T-helper 2 cell treated with Interferon-gamma antibody and Interleukin-4, amounts not matched to agents 100 ng/mL and 5 ng/mL, for 36 hours (primary cell): ENCODE results near the gene CYB5D1. TPM values are rescaled to one million over a fixed set of nuclear protein-coding genes. Genes with fewer than 3 reads are reported as not detected.
"Not testable (repeated sequence)": the region's sequence is repeated elsewhere in the genome, so short reads cannot be mapped to it uniquely, and the experiment has no call there.

ENCODE experiments used
- intact Hi-C: fragments of 100-400 bp; cut with micrococcal nuclease; formaldehyde crosslinking; loops from one replicate; pipeline ENCODE4 v1.15.1; 2023
- total RNA-seq: library from RNA; stranded (reverse); gene quantifications from 2 replicates; pipeline ENCODE4 v1.2.3, GENCODE V29; 2022

Gene CYB5D1
- total RNA-seq, 1 donor from 2014 or later = 7.3 TPM

- intact Hi-C loops = loop anchor here (5.0 to 10.0 kb wide), 2 partner anchors 111 to 619 kb away; partner anchors contain the start of genes DVL2 and PHF23
Observed at GRCh38 chr17:7853691-7854038, 4.1 kb upstream of the CYB5D1 start.

GRCh38 chr17:7854078-7854777 is 3.6 kb upstream of the CYB5D1 start:
- intact Hi-C loops = loop anchor here (5.0 to 10.0 kb wide), 2 partner anchors 112 to 619 kb away; partner anchors contain the start of genes DVL2 and PHF23

- intact Hi-C loops = loop anchor here (5.0 to 10.0 kb wide), 2 partner anchors 113 to 620 kb away; partner anchors contain the start of genes DVL2 and PHF23
Observed at GRCh38 chr17:7854851-7855659, 2.7 kb upstream of the CYB5D1 start, which contains the start of gene TMEM88. Gene TMEM88 (plus strand): TSS chr17:7855066. CDS start chr17:7855075, 9 bp downstream.

- intact Hi-C loops = loop anchor here (1.0 to 10.0 kb wide), 4 partner anchors 33 to 621 kb away; partner anchors contain the start of genes CNTROB, DVL2 and PHF23
Observed at GRCh38 chr17:7855660-7856010, 2.2 kb upstream of the CYB5D1 start.

- intact Hi-C loops = loop anchor here (1.0 to 10.0 kb wide), 4 partner anchors 34 to 621 kb away; partner anchors contain the start of genes CNTROB, DVL2 and PHF23
Observed at GRCh38 chr17:7856011-7856810, 1.6 kb upstream of the CYB5D1 start.

- intact Hi-C loops = loop anchor here (1.0 to 10.0 kb wide), 9 partner anchors 13 to 622 kb away; partner anchors contain the start of genes CNTROB, DVL2, KDM6B and PHF23
Observed at GRCh38 chr17:7856811-7857712, 741 bp upstream of the CYB5D1 start, which contains the start of gene NAA38. Gene NAA38 (minus strand): TSS chr17:7857559. CDS start chr17:7857463, 96 bp downstream.

- intact Hi-C loops = loop anchor here (10.0 kb wide), 1 partner anchor 624 kb away; the partner anchor contains the start of genes DVL2 and PHF23
Observed at GRCh38 chr17:7858522-7858810, 663 bp downstream of the CYB5D1 start.

- intact Hi-C loops = loop anchor here (10.0 kb wide), 1 partner anchor 624 kb away; the partner anchor contains the start of genes DVL2 and PHF23
Observed at GRCh38 chr17:7859028-7859427, 1.2 kb downstream of the CYB5D1 start.

GRCh38 chr17:7862692-7863437 is 5.1 kb downstream of the CYB5D1 start:
- intact Hi-C loops = loop anchor here (1.0 kb wide), 2 partner anchors 24 to 125 kb away; no protein-coding TSS in a partner anchor

GRCh38 chr17:7864384-7864783 is 6.6 kb downstream of the CYB5D1 start:
- intact Hi-C loops = not testable (repeated sequence)

- intact Hi-C loops = no loop called here
Observed at GRCh38 chr17:7864995-7865650, 7.3 kb downstream of the CYB5D1 start.

GRCh38 chr17:7867881-7868329 is 10.1 kb downstream of the CYB5D1 start:
- intact Hi-C loops = no loop called here

- intact Hi-C loops = no loop called here
Observed at GRCh38 chr17:7873051-7873450, 15.2 kb downstream of the CYB5D1 start.

GRCh38 chr17:7875804-7876370 is 18.1 kb downstream of the CYB5D1 start:
- intact Hi-C loops = no loop called here

GRCh38 chr17:7878234-7878633 is 20.4 kb downstream of the CYB5D1 start:
- intact Hi-C loops = no loop called here

- intact Hi-C loops = loop anchor here (10.0 kb wide), 2 partner anchors 245 to 275 kb away; partner anchors contain the start of genes HES7 and PER1
Observed at GRCh38 chr17:7880076-7880868, 22.5 kb downstream of the CYB5D1 start.
